Measurements from ENCODE around the gene SIGLEC10.
A peak's percentile ranks its signal among the peaks of the same experiment; 100 is the strongest.
"Not testable (repeated sequence)": the region's sequence is repeated elsewhere in the genome, so short reads cannot be mapped to it uniquely, and the experiment has no call there.

SIGLEC10 gene, protein sequence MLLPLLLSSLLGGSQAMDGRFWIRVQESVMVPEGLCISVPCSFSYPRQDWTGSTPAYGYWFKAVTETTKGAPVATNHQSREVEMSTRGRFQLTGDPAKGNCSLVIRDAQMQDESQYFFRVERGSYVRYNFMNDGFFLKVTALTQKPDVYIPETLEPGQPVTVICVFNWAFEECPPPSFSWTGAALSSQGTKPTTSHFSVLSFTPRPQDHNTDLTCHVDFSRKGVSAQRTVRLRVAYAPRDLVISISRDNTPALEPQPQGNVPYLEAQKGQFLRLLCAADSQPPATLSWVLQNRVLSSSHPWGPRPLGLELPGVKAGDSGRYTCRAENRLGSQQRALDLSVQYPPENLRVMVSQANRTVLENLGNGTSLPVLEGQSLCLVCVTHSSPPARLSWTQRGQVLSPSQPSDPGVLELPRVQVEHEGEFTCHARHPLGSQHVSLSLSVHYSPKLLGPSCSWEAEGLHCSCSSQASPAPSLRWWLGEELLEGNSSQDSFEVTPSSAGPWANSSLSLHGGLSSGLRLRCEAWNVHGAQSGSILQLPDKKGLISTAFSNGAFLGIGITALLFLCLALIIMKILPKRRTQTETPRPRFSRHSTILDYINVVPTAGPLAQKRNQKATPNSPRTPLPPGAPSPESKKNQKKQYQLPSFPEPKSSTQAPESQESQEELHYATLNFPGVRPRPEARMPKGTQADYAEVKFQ

DNA sequence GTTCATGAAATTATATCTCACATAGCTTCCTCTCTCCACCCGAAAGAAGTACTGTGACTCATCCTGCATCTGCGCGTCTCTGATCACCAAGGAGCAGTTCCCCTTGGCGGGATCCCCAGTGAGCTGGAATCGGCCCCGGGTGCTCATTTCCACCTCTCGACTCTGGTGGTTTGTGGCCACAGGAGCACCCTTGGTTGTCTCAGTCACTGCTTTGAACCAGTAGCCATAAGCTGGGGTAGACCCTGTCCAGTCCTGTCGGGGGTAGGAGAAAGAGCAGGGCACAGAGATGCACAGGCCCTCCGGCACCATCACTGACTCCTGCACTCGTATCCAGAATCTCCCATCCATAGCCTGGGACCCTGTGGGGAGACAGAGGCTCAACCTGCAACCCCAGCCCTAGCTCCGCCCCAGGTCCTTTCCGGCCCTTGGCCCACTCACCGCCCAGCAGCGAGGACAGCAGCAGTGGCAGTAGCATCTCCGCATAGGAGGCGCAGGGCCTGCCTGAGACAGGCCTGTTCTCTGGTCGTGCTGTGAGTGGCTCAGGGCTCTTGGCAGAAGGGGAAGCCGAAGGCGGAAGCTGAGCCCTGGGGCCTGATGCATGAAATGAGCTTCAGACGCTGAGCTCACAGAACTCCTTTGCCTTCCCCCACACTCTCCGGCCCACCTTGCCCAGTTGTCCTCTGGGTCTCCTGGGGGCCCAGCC is at the start of gene SIGLEC10:
SIGLEC10 (minus strand) TSS at position 536 of the 703 bp plus-strand sequence; CDS start at position 475, 61 bp downstream.
- peak; percentile 86 for DNase-seq (ENCODE audit: low spot score)

- no peak for DNase-seq (ENCODE audit: low spot score)
These were observed 49.3 kb upstream of the SIGLEC10 start for GRCh38 chr19:51466723-51467122.

DNA sequence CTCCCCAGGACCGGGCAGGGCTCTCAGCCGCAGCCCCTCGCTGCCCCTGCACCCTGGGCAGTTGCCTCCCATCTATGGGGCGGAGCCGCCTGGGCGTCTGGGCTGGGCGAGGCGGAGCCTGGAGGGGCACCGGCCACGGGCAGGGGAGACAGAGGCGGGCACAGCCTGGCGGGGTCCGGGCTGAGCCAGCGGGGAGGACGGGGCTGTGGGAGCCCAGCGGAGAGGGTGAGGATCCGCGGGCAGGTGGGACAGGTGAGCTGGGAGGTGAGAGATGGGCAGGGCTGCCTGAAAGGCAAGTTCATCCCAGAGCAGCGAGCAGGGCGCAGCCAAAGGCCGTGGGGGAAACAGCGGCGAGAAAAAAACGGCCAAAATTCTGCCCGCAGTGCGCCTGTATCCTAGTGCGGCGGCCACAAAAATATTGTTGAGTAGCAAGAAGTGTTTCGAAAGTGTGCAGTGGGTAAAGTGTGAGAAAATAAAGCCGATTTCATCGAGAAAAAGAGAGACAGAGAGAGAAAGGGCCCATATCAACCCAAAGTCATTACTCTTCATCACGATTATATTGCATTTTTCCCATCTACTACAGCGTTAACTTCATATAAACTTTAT is 46.6 kb upstream of the SIGLEC10 start:
- not testable (repeated sequence) for DNase-seq (ENCODE audit: low spot score)

DNA sequence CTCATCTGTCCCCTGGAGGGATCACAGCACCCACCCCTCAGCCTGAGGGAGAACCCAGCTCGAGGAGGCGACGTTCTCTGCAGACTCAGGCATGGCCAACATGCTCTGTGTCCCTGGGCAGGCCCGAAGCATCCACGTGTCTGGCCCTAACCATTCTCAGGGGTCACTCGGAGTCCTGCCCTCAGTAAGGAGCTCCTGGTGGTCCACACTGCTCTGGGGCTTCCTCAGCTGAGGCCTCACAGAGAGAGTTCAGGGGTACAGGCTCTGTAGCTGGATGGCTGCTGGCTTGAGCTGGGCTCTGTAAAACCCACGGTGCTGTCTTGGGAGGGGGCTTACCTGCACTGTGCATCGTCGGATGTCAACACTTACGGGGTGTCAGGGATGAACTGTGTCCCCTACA is 45.2 kb upstream of the SIGLEC10 start:
- DNase-seq (ENCODE audit: low spot score): no peak

DNA sequence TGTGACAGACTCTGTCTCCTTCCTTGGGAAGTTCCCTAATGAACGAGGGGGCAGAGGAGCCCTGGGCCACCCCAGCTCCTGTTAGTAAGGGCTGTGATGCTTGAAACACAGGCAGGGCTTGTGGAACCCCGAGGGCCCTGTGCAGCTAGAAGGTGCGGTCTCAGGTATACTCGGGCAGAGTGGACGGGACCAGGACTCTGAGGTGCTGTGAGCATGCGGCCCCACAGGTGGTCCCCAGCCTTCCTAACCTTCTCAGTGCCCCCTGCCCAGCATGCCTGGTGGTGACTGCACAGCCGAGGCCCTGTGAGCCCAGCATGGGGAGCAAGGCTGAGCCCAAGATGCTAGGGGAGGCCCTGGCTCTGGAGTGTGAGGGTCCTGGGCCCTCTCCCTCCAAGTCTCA is 44.8 kb upstream of the SIGLEC10 start:
- DNase-seq (ENCODE audit: low spot score): no peak

- no peak for DNase-seq (ENCODE audit: low spot score)
These were observed 44.3 kb upstream of the SIGLEC10 start for GRCh38 chr19:51461723-51462161.

DNA sequence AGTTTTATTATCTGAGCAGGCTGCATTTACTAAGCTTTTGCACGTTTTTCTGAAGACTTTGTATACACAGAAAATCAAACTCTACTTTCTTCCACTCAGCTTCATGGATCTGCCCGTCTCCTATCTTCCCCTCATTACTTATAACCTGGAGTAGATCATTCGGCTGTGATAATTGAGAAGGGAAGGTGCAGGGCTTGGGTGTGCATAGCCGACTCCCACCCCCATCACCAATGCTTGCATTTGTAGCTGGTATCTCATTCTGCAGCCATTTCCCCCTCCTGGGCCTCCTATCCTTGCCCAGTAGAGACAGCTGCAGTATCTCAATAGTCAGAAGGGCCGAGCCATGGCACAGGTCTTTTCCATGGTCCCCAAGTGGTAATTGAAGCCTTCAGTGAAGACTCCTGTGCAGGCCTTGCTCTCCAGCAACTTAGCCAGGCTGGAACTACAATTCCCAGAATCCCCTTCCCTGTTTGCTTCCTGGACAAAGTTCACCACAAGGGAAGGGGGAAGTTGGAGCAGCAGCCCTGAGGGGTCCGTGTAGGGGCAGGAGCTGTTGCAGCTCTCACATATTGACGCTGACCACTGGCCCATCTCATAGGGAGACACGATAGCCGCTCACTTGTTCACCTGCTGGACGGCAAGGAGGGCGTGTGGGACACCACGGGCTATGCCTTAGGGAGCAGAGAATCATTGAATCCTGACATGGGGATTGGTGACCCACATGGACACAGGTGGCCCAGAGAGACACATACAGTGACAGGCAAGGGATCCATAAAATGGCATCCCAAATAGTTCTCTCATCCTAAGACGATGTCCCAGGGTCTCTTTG is 42.9 kb upstream of the SIGLEC10 start:
- DNase-seq (ENCODE audit: low spot score): no peak

- DNase-seq (ENCODE audit: low spot score): no peak
These were observed 41.6 kb upstream of the SIGLEC10 start for GRCh38 chr19:51458899-51459505.

DNA sequence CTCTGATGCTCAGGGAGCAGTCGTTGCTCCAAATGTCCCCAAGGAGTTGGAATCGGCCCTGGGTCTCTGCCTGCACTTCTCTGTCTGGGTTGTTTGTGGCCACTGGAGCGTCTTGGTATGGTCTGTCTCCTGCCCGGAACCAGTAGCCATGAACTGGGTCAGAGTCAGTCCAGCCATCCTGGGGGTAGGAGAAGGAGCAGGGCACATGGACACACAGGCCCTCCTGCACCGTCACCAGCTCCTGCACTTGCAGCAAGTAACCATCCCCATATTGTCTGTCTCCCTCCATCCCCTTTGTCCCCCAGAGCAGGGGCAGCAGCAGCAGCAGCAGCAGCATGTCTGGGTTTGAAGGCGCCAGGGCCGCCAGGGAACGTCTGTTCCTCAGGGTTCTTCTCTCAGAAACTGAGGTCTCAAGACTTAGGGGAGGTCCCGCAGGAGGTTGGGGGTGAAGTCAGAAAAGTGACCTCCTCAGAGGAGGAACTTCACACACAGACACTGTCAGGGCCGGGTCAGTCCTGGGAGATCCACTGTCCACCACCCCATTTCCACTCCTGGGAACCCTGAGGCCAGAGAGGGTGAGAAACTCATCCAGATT is 40.7 kb upstream of the SIGLEC10 start, which contains the start of gene SIGLEC8:
SIGLEC8 (minus strand) TSS at position 404 of the 595 bp plus-strand sequence; CDS start at position 337, 67 bp downstream.
- DNase-seq (ENCODE audit: low spot score): no peak

- DNase-seq (ENCODE audit: low spot score): no peak
These were observed 40.0 kb upstream of the SIGLEC10 start for GRCh38 chr19:51457351-51458013.

GRCh38 chr19:51456541-51457290 is 39.3 kb upstream of the SIGLEC10 start:
- DNase-seq (ENCODE audit: low spot score): no peak

DNA sequence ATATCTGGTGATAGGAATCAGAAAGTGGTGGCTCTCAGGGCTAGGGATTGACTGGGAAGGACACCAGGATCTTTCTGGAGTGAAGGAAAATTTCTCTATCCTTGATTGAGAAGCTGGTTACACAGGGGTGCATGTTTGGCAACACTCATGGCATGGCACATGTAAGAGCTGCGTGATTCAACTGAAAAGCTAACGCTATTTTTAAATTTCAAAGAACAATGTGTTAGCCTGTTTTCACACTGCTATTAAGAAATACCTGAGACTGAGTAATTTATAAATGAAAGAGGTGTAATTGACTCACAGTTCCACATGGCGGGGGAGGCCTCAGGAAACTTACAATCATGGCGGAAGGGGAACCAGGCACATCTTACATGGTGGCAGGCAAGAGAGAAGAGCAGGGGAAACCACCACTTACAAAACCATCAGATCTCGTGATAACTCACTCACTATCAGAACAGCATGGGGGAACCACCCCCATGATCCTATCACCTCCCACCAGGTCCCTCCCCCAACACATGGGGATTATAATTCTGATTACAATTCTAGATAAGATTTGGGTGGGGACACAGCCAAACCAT is 33.4 kb upstream of the SIGLEC10 start:
- no peak for DNase-seq (ENCODE audit: low spot score)

DNA sequence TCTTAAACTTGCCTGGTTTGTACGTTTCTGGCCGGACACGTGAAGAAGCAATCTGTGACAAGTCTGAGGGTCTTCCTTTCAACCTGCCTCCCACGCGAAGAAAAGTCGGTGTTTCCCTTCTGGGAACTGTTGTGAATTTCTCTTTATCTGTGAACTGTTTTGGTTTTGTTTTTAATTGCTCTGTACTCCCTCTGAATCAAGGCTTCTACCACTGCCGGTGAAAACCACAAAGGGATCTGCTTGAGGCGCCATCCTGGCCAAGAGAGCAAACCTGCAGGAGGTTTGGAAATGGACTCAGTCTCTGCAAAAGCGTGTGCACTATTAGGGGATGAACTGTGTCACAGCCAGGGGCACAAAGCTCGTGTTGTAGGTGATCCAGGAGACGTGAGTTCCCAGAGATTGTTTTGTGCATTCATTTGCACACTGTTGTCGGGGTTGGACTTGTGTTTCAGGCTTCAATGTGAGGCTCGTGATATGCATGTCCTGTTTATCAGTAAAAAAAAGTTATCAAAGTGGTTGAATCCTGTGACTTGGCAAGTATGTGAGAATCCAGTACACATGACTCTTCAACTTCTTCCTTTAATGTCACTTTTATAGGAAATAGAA is 31.1 kb upstream of the SIGLEC10 start:
- no peak for DNase-seq (ENCODE audit: low spot score)

GRCh38 chr19:51448011-51448410 is 30.6 kb upstream of the SIGLEC10 start:
- DNase-seq (ENCODE audit: low spot score): no peak

DNA sequence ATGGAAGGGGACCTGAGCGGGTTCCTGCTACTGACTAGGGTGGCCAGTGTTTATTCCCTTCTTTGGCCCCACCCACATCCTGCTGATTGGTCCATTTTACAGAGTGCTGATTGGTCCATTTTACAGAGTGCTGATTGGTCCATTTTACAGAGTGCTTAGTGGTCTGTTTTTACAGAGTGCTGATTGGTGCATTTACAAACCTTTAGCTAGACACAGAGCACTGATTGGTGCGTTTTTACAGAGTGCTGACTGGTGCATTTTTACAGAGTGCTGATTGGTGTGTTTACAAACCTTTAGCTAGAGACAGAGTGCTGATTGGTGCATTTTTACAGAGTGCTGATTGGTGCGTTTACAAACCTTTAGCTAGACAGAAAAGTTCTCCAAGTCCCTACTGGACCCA is 30.1 kb upstream of the SIGLEC10 start:
- not testable (repeated sequence) for DNase-seq (ENCODE audit: low spot score)

DNA sequence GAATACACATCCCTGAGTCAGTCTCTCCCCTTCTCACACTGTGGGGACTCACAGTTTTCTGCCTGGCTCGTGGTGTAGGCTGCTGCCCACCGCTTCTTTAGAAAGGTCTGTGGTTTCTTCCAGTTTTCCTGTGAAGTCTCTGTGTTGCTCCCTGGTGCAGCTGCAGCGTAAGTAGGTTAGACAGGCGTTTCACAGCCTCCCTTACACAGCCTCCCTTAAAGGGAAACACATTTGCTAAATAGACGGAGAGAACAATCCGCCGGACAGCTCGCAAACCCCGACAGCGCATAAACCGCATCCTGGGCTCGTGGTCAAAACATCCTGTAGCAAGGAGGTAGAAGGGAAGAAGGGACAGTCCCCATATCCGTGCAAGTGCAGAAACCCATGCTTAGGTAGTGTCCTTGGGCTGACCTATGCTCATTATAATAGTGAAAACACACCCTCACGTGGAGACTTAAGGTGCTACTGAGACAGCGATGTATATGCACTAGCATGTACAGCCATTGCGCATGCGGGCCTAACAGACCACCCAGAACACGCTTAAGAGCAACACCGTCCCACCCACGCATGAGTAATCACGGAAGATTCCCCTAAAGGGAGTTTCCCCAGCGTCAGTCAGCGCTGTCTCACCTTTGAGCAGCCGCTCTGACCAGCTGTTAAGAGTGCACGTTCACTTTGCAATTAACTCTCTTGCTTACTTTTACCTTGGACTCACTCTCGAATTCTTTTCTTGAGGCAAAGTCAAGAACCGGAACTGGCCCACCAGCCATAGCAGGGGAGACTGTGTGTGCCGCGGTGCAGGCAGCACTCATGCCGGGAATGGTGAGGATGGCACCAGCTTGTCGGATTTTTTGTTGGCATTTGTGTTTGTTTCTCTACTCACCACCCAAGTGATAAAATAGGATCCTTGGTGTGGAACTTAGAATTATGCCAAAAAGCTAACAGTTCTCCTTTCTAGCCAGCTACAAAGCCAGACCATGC is 24.3 kb upstream of the SIGLEC10 start:
- DNase-seq (ENCODE audit: low spot score): peak; percentile 60

DNA sequence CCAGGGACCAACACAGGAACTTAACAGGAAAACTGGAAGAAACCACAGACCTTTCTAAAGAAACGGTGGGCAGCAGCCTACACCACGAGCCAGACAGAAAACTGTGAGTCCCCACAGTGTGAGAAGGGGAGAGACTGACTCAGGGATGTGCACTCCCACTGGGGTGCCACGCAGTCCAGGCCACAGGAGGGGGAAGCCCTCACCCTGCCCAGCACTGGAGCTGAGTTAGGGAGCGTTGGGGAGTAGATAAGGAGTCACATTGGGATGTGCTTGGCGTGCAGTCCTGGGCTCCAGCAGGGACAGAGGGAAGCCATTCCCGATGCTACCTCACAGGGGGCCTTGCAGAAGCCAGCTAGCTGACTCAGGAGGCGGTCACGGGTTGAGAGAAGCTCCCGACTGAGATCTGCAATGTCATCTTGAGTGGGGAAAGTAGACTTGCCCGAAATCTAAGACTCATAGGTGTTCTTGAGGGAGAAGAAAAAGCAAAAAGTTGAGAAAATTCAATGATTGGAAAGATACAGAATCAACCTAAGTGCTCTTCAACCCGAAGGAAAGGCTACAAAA is 23.5 kb upstream of the SIGLEC10 start:
- no peak for DNase-seq (ENCODE audit: low spot score)
